ENCODE data around the gene SUN5.
"Not testable (repeated sequence)": the region's sequence is repeated elsewhere in the genome, so short reads cannot be mapped to it uniquely, and the experiment has no call there.

SUN5 gene

GRCh38 chr20:33004141-33004751 lies at the start of gene SUN5:
TSS of gene SUN5 (minus strand) at chr20:33004433. CDS start at chr20:33004340, 93 bp downstream.
- no peak for DNase-seq

GRCh38 chr20:33053291-33054106 lies 49.3 kb upstream of the SUN5 start, which contains the start of gene BPIFB3:
TSS of gene BPIFB3 (plus strand) at chr20:33053903. CDS start at chr20:33055436, 1,533 bp downstream.
- no peak for DNase-seq

GRCh38 chr20:33051333-33051732 lies 47.1 kb upstream of the SUN5 start:
- DNase-seq: no peak

- no peak for DNase-seq
These were observed 42.2 kb upstream of the SUN5 start for GRCh38 chr20:33046412-33046811.

- DNase-seq: not testable (repeated sequence)
These were observed 41.0 kb upstream of the SUN5 start for GRCh38 chr20:33045129-33045721.

GRCh38 chr20:33043731-33044181 lies 39.5 kb upstream of the SUN5 start:
- DNase-seq: no peak

GRCh38 chr20:33042983-33043730 lies 38.9 kb upstream of the SUN5 start:
- DNase-seq: no peak

- DNase-seq: no peak
These were observed 38.2 kb upstream of the SUN5 start for GRCh38 chr20:33042430-33042829.

GRCh38 chr20:33038243-33038642 lies 34.0 kb upstream of the SUN5 start:
- DNase-seq: no peak

GRCh38 chr20:33037456-33037855 lies 33.2 kb upstream of the SUN5 start:
- DNase-seq: no peak

GRCh38 chr20:33034901-33035492 lies 30.8 kb upstream of the SUN5 start:
- no peak for DNase-seq

- DNase-seq: no peak
These were observed 29.9 kb upstream of the SUN5 start for GRCh38 chr20:33034115-33034514.

- no peak for DNase-seq
These were observed 29.1 kb upstream of the SUN5 start for GRCh38 chr20:33033381-33033780.

- no peak for DNase-seq
These were observed 28.3 kb upstream of the SUN5 start for GRCh38 chr20:33032555-33032954.

- no peak for DNase-seq
These were observed 27.3 kb upstream of the SUN5 start, which contains the start of gene BPIFB6 for GRCh38 chr20:33031531-33031930. TSS of gene BPIFB6 (plus strand) at chr20:33031648. CDS start at chr20:33031648, 0 bp downstream.

GRCh38 chr20:33030569-33030968 lies 26.3 kb upstream of the SUN5 start:
- DNase-seq: no peak

GRCh38 chr20:33030076-33030475 lies 25.8 kb upstream of the SUN5 start:
- no peak for DNase-seq

- DNase-seq: no peak
These were observed 24.6 kb upstream of the SUN5 start for GRCh38 chr20:33028875-33029274.

GRCh38 chr20:33027769-33028751 lies 23.8 kb upstream of the SUN5 start:
- DNase-seq: no peak

- no peak for DNase-seq
These were observed 22.8 kb upstream of the SUN5 start for GRCh38 chr20:33026779-33027759.

All from NCI-H1105 treated with DMSO at 0.1 percent for 48 hours (cell line).